ENCODE results near the gene IPO5.

IPO5 gene

DNA sequence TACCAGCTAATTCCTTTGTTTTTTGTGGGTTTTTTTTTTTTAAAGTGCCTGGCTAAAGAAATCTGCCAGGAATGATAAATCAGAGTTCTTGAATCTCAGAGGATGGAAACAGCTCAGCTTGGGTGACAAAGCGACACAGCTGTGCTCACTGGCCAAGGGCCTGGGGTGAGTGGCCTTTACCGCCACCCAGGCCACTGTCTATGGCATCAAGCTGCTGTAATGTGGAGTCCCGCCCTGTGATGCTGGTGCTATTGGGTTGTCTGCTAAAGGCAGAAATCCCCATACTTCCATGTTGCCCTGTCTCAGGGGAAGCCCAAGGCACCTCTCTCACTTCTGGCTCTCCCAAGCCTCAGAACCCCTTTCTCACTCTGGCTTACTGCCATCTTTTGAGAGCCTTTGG lies 106.8 kb downstream of the IPO5 start:
- TF ChIP-seq, protein P1, sequence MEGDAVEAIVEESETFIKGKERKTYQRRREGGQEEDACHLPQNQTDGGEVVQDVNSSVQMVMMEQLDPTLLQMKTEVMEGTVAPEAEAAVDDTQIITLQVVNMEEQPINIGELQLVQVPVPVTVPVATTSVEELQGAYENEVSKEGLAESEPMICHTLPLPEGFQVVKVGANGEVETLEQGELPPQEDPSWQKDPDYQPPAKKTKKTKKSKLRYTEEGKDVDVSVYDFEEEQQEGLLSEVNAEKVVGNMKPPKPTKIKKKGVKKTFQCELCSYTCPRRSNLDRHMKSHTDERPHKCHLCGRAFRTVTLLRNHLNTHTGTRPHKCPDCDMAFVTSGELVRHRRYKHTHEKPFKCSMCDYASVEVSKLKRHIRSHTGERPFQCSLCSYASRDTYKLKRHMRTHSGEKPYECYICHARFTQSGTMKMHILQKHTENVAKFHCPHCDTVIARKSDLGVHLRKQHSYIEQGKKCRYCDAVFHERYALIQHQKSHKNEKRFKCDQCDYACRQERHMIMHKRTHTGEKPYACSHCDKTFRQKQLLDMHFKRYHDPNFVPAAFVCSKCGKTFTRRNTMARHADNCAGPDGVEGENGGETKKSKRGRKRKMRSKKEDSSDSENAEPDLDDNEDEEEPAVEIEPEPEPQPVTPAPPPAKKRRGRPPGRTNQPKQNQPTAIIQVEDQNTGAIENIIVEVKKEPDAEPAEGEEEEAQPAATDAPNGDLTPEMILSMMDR (IDR thresholded peaks at IDR 0.05; ENCODE audit: extremely low read depth, missing control alignments), result no peak
- DNase-seq (ENCODE audit: low spot score), result no peak

DNA sequence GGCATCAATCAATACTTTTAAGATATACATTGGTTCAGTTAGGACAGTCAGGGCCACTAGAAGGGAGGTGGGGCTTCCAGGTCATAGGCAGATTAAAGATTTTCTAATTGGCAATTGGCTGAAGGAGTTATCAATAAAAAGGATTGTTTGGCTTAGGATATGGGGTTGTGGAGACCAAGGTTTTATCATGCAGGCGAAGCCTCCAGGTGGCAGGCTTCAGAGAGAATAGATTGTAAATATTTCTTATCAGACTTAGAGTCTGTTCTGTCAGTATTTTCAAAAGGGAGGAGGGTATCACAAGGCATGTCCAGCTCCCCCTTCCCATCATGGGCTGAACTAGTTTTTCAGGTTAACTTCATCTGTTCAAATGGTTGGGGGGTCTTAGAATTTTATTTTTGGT lies 112.0 kb downstream of the IPO5 start:
- TF ChIP-seq, protein P1 (IDR thresholded peaks at IDR 0.05; ENCODE audit: extremely low read depth, missing control alignments), result no peak
- DNase-seq (ENCODE audit: low spot score), result no peak

DNA sequence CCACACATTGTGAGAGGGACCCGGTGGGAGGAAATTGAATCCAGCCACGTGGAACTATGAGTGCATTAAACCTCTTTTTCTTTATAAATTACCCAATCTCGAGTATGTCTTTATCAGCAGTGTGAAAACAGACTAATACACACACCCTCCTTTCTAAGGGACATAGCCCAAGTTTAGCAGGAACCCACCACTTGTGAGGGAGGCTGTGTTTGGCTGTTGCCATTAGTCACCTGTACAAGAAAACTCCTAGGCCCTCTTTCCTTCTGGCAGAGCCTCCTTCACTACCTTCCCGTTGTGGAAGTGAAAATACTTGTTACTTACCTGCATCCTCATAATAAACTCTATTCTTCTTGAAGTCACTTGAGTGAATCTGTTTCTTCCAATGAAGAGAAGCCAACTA lies 113.2 kb downstream of the IPO5 start:
- TF ChIP-seq, protein P1 (IDR thresholded peaks at IDR 0.05; ENCODE audit: extremely low read depth, missing control alignments), result no peak
- DNase-seq (ENCODE audit: low spot score), result no peak

DNA sequence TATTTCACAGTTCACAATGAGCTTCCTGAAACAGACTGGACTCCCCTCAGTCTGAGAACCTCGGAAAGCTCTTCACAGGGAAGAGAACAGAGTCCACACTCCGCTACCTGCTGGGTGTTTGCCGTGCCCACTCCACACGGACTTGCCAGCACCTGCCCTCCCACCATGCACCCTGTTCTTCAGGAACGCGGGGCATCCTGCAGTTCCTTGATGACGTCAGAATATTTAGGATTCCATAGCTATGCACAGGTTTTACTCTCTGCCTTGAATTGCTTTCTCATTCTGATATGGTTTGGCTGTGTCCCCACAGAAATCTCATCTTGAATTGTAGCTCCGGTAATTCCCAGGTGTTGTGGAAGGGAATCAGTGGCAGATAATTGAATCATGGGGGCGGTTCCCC lies 115.0 kb downstream of the IPO5 start:
- DNase-seq (ENCODE audit: low spot score), result no peak
- TF ChIP-seq, protein P1 (IDR thresholded peaks at IDR 0.05; ENCODE audit: extremely low read depth, missing control alignments), result no peak

DNA sequence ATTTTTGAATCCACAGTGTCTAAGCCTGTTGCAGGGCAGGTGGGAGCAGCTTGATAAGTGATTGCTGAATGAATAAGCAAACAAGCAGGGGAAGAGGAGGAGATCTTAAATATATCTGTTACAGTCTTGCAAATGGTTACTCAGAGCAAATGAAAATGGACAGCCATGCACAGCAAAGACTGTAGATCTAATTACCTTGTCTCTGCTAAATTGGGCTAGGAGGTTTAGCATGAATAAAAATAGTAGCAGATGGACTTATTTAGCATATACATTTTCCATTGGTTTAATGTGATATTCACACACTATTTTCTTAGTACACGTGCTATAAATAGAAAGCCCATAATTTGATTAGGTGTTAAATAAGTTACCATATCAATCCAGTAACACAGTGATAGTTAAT lies 116.5 kb downstream of the IPO5 start:
- TF ChIP-seq, protein P1 (IDR thresholded peaks at IDR 0.05; ENCODE audit: extremely low read depth, missing control alignments), result no peak
- no peak for DNase-seq (ENCODE audit: low spot score)

DNA sequence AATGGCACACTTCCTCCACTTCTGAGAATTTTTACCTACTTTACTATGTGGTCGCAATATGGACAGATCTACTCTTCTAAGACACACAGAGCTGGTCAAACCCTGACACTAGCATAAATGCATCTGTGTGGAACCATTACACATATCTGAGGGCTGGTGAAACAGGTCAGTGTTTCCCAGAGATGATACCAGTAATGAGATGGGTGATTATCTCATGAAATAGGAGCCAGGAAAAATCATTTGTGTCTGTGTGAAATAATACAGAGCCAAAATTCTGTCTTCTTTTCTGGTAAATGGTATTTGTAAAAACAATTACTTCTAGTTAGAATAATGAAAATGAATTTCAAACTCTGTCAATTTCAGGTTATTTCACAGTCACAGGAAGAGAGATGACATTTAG lies 117.8 kb downstream of the IPO5 start:
- TF ChIP-seq, protein P1 (IDR thresholded peaks at IDR 0.05; ENCODE audit: extremely low read depth, missing control alignments), result no peak

DNA sequence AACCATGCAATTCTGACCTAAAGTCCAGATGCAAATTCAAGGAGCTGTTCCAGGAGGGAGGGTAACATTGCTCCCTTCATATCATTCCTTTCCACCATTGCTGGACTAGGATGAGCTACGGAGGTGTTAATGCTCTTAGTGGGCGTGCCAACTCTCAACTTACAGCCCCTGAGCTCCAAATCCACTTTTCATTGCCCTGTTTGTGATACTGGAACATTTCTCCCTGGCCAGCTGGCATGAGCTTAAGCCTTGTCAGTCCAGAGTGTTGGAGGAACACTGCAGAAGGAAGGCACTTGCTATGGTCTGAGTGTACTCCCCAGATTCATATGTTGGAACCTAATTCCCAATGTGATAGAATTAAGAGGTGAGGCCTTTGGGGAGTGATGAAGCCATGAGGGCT lies 119.0 kb downstream of the IPO5 start:
- TF ChIP-seq, protein P1 (IDR thresholded peaks at IDR 0.05; ENCODE audit: extremely low read depth, missing control alignments), result no peak
- DNase-seq (ENCODE audit: low spot score), result no peak

More for the DNA sequence above, 117.8 kb downstream of the IPO5 start:
- no peak for DNase-seq (ENCODE audit: low spot score)

All from GM20000 (cell line).